Breast epithelium (tissue), 3 donors: Measurements from ENCODE around the gene PHYKPL.

Experiments
- POLR2A ChIP-seq: fragments of 450-650 bp; IDR thresholded peaks from one replicate; pipeline ENCODE4 v1.6.1; 2016; ENCODE audit warnings: antibody characterized with exemption, mild to moderate bottlenecking, moderate library complexity
- TF ChIP-seq, protein P1 (sequence below), 3 donors: fragments of 450-650 bp; IDR thresholded peaks; one replicate each; pipeline ENCODE4 v1.5.1; 2016 to 2017; ENCODE audit warnings: antibody characterized with exemption in 3 of 3, mild to moderate bottlenecking in 3 of 3, moderate library complexity in 3 of 3

DNA sequence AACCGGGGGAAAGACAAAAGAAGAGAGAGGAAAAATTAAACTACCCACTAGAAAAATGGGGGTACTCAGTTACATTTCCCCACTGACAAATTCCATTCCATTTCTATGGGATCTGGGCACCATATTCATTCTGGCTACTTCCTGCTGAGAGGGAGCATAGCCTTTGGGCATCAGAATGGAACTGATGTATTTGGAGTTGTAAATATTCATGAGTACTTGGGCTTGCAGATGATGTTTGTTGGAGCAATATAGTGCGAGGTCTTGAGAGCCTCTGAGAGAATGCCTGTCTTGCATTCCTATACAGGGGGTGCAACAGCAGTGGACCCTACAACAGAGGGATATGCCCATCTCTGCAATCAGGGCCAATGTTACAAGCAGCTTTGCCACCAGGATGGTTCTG lies 62.1 kb downstream of the PHYKPL start:
- TF ChIP-seq, protein P1, sequence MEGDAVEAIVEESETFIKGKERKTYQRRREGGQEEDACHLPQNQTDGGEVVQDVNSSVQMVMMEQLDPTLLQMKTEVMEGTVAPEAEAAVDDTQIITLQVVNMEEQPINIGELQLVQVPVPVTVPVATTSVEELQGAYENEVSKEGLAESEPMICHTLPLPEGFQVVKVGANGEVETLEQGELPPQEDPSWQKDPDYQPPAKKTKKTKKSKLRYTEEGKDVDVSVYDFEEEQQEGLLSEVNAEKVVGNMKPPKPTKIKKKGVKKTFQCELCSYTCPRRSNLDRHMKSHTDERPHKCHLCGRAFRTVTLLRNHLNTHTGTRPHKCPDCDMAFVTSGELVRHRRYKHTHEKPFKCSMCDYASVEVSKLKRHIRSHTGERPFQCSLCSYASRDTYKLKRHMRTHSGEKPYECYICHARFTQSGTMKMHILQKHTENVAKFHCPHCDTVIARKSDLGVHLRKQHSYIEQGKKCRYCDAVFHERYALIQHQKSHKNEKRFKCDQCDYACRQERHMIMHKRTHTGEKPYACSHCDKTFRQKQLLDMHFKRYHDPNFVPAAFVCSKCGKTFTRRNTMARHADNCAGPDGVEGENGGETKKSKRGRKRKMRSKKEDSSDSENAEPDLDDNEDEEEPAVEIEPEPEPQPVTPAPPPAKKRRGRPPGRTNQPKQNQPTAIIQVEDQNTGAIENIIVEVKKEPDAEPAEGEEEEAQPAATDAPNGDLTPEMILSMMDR (IDR thresholded peaks at IDR 0.05), result no peak
- TF ChIP-seq POLR2A, result no peak
